Liver (tissue), 3 donors: Measurements from ENCODE around the gene VENTX.

Source experiments
- JUND ChIP-seq, 2 donors: IDR thresholded peaks; 2 replicates each; pipeline ENCODE4 v1.6.1; 2016; ENCODE audit warnings: antibody characterized with exemption in 2 of 2
- TF ChIP-seq, protein P1 (sequence below): fragments of 150-350 bp; IDR thresholded peaks from 2 replicates; pipeline ENCODE4 v1.5.1; 2017; ENCODE audit warnings: improper control_type of control experiment, low read depth, low read length; ENCODE audit not compliant: missing input control
- donor health status: healthy.
- donor health status: healthy.

DNA sequence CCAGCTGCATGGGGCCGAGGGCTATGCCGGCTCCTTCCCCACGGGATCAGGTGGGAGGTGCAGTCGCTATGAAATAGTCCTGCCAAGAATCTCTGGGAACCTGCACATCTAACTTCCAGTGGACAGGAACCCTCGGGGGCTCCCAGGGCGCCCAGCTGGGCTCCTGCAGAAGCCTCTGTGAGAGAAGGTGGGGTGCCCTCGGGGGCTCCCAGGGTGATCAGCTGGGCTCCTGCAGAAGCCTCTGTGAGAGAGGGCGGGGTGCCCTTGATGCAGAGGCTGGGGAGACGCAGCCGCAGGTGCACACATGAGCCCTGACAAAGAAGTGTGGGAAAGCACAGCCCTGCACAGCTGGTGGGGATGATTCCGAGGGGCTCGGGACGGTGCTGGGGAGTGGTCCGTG lies 5.9 kb downstream of the VENTX start:
- TF ChIP-seq, protein P1, sequence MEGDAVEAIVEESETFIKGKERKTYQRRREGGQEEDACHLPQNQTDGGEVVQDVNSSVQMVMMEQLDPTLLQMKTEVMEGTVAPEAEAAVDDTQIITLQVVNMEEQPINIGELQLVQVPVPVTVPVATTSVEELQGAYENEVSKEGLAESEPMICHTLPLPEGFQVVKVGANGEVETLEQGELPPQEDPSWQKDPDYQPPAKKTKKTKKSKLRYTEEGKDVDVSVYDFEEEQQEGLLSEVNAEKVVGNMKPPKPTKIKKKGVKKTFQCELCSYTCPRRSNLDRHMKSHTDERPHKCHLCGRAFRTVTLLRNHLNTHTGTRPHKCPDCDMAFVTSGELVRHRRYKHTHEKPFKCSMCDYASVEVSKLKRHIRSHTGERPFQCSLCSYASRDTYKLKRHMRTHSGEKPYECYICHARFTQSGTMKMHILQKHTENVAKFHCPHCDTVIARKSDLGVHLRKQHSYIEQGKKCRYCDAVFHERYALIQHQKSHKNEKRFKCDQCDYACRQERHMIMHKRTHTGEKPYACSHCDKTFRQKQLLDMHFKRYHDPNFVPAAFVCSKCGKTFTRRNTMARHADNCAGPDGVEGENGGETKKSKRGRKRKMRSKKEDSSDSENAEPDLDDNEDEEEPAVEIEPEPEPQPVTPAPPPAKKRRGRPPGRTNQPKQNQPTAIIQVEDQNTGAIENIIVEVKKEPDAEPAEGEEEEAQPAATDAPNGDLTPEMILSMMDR: no peak
- TF ChIP-seq JUND (IDR thresholded peaks at IDR 0.05): no peak
